NCI-H748 treated with DMSO at 0.1 percent for 48 hours (cell line): Measurements from ENCODE around the gene ACCS.

Experiments used
- DNase-seq: peaks from one replicate; lab custom pipeline; 2025; lab: John Stamatoyannopoulos, UW

Gene ACCS

GRCh38 chr11:44037658-44037998 lies 28.4 kb upstream of the ACCS start:
- no peak for DNase-seq

- no peak for DNase-seq
Observed at GRCh38 chr11:44043157-44043556, 22.9 kb upstream of the ACCS start.

- DNase-seq = no peak
Observed at GRCh38 chr11:44046182-44046581, 19.9 kb upstream of the ACCS start.

GRCh38 chr11:44047298-44047697 lies 18.8 kb upstream of the ACCS start:
- DNase-seq = no peak

GRCh38 chr11:44047931-44048431 lies 18.1 kb upstream of the ACCS start, which contains the start of gene ACCSL:
TSS of gene ACCSL (plus strand) at chr11:44047981. CDS start at chr11:44048037, 56 bp downstream.
- no peak for DNase-seq

GRCh38 chr11:44049832-44050231 lies 16.2 kb upstream of the ACCS start:
- DNase-seq = no peak

- DNase-seq = no peak
Observed at GRCh38 chr11:44051171-44051570, 14.9 kb upstream of the ACCS start.

DNA sequence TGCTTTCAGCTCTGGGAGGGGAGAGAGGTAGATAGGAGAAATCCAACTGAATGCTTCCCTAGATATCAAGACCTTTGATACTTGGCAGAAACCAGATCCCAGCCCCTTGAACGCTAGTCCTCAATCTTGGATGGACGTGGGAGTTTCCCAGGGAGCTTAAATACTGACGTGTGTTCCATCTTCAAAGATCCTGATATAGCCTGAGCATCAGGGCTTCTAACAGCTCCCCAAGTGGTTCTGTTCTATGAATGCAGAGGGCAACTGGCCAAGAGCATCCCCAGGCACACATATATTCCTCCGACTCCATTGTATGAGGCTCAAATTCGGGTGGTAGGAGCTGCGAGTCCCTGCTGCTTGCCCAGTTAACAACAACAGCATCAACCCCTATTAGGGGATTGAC lies 8.7 kb upstream of the ACCS start:
- no peak for DNase-seq

GRCh38 chr11:44058275-44058674 lies 7.8 kb upstream of the ACCS start:
- no peak for DNase-seq

GRCh38 chr11:44065161-44065661 lies 859 bp upstream of the ACCS start:
- no peak for DNase-seq

- no peak for DNase-seq
Observed at GRCh38 chr11:44066732-44067141, 667 bp downstream of the ACCS start.

DNA sequence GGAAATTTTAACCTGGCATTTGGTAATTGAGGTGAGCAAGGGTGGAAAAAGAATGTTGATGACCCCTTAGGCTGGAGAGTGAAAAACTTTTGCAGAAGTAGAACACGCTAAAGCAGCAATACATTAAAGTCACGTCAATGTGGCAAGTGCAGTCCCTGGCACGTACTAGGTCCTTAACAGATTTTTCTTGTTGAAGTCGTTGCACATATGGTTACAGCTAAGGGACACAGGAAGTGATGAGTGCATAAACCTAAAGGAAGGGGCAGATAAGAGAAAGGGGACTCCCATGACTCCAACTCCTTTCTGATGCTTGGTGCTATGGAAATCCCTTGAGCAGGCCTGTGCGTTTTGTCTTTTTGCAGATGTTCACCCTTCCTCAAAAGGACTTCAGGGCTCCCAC lies 1.2 kb downstream of the ACCS start:
- DNase-seq = no peak

DNA sequence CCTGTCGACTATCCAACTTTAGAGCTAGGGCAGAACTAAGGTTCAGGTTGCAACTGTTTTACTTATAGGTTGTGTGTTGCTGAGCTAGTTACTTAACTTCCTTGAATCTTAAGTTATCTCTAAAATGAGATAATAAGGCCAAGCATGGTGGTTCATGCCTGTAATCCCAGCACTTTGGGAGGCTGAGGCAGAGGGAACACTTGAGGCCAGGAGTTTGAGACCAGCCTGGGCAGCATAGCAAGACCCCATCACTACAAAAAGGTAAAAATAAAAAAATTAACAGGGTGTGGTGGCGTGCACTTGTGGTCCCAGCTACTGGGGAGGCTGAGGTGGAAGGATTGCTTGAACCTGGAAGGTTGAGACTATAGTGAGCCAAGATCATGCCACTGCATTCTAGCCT lies 2.1 kb downstream of the ACCS start:
- DNase-seq = no peak

GRCh38 chr11:44071157-44071556 lies 5.1 kb downstream of the ACCS start:
- no peak for DNase-seq

- no peak for DNase-seq
Observed at GRCh38 chr11:44072757-44073658, 6.9 kb downstream of the ACCS start.

- DNase-seq = no peak
Observed at GRCh38 chr11:44078794-44079193, 12.7 kb downstream of the ACCS start.

DNA sequence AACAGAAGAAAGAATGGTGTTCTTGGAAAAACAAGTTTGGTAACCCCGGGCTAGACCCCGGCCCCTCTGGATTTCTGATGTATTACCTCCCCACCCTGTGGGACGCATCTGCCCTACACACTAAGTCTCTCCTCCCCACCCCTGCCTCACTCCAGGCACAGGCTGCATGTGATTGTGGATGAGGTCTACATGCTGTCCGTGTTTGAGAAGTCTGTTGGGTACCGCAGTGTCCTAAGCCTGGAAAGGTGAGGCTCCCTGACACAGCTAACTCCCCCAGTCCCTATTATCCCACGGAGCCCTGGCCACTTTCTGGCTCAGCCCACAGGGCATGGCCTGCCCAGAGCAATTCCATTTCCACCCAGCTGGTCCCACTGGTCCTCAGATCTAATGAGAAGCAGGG lies 13.3 kb downstream of the ACCS start:
- no peak for DNase-seq

- DNase-seq = no peak
Observed at GRCh38 chr11:44080951-44081350, 14.9 kb downstream of the ACCS start.

DNA sequence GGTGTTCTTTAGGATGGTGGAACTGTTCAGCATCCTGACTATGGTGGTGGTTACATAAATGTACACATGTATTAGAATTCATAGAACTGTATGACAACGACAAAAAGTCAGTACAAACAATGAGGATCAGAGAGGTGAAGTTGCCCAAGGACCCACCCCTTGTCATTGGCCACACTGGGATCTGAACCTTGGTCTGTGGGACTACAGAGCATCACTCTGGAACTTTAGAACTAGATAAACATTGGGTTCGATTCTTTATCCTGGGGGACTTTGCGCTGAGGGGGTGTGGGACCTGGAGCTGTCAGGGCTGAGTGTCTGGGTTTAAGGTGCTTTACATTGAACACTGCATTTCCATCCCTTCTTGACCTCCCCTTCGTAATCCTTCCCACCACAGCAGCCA lies 16.6 kb downstream of the ACCS start:
- DNase-seq = no peak

DNA sequence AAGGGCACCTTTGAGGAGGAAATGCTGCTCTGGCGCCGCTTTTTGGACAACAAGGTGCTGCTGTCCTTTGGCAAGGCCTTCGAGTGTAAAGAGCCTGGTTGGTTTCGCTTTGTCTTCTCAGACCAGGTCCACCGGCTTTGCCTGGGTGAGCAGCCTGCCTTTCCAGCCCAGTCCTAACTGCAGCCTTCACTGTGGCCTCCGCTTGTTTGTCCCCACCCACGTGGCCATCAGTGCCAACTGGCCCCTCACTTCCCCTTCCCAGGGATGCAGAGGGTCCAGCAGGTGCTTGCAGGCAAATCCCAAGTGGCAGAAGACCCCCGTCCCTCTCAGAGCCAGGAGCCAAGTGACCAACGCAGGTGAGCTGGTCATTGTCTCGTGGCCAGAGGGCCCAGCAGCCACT lies 17.4 kb downstream of the ACCS start:
- no peak for DNase-seq

- no peak for DNase-seq
Observed at GRCh38 chr11:44083906-44084305, 17.8 kb downstream of the ACCS start.

DNA sequence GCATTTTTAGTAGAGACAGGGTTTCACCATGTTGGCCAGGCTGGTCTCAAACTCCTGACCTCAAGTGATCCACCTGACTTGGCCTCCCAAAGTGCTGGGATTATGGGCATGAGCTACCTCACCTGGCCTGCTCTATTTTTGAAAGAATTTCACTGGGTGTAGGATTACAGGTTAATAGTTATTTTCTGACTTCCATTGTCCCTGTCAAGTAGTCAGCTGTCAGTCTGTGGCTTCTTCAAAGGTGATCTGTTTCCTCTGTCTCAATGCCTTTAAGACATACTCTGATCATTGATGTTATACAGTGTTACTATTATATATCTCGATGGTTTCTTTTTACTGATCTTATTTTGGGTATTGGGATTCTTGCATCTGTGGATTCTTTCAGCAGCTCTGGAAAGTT lies 19.3 kb downstream of the ACCS start:
- DNase-seq = no peak

DNA sequence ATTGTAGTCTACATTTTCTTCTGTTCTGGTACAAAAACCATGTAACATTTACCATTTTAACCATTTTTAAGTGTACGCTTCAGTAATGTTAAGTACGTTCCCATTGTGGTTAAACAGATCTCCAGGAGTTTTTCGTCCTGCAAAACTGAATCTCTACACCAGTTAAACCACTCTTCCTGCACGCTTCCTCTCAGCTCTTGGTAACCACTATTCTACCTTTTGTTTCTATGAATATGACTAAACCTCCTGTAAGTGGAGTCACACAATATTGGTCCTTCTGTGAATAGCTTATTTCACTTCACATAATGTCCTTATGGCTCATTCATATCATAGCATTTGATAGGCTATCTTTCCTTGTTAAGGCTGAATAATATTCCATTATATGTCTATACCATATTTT lies 22.3 kb downstream of the ACCS start:
- no peak for DNase-seq

DNA sequence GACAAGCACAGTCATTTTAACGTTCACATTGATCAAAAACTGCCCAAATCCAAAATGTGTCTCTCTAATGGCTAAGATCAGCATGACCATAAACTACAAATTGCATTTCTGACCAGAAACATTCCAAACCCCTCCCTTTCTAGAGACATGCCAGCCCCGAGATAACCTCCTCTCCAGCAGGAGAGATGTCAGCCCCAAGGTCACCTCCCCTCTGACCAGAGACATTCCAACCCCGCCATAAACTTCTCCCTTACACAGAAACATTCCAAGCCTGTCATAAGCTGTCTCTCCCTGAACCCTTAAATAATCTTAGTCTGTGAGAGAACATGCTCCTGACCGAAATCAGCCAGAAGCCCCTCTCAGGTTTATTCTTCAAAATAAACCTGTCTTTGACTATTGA lies 22.8 kb downstream of the ACCS start:
- no peak for DNase-seq
